Measurements from ENCODE around the gene TBC1D2B. TPM values are rescaled to one million over a fixed set of nuclear protein-coding genes. Genes with fewer than 3 reads are reported as not detected.
A peak's percentile ranks its signal among the peaks of the same experiment; 100 is the strongest.
"Not testable (repeated sequence)": the region's sequence is repeated elsewhere in the genome, so short reads cannot be mapped to it uniquely, and the experiment has no call there.

The TBC1D2B gene
- total and polyA plus RNA-seq, 11 donors, result 5.1 to 45.2 (median 10.1) TPM

- H3K4me3 ChIP-seq; DNase-seq; intact Hi-C loops (cut with DNase I); H3K9me3 ChIP-seq; H3K27me3 ChIP-seq; ATAC-seq: not testable (repeated sequence)
- WGBS, 4 donors, result 65 to 70% (median 68%) methylated on average over 4 of the region's 4 CpGs
- Histone ChIP-seq H3K36me3 (peaks cover 0 to 42% (median 22%) of the 10 kb centered on the region in 9 donors), H3K27ac (peak overlapping the region in 3 of 12 donors; percentile 71 to 79 (median 75)), H3K4me1 (peaks cover 6 to 59% (median 47%) of the 10 kb centered on the region in 12 donors)
Observed at GRCh38 chr15:77995537-77995918, 82.0 kb downstream of the TBC1D2B start.

DNA sequence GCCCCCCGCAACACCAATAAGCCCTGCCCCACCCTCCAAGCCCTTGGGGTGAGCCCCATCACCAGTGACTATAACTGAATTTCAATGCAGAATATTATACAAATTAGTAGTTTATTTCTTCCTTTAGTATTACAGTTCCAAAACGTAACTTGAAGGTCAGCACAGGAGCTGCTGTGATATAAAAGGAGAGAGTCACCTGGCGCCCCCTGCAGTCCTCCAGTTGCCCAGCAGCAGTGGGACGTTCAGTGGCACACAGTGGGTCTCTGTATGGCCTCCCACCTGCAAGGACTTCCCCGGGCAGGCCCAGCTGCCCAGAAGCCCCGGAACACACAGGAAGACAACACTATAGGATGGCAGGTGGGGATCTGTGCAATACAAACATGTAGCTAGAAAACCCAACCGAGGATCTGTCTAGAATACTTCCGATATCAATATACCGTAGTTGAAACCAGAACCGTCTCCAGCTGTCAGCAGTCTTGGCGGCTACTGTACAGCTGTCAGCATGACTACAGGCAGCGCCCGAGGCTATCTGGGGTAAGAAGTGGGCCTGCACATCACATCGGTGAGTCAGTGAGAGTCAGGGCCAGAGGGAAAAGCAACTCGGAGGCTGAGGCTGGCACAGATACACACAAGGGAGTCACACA, 82.5 kb downstream of the TBC1D2B start:
- H3K27me3 ChIP-seq, H3K9me3 ChIP-seq, H3K4me3 ChIP-seq: not testable (repeated sequence)
- Histone ChIP-seq H3K4me1 (peaks cover 6 to 64% (median 51%) of the 10 kb centered on the region in 12 donors), H3K36me3 (peaks cover 0 to 37% (median 17%) of the 10 kb centered on the region in 9 donors), H3K27ac (peak overlapping the region in 9 of 12 donors; percentile 57 to 86 (median 75))
- DNase-seq (peak in 2 of 5 donors; percentile 85 to 90), ATAC-seq (peak; percentile 26 to 67 (median 51))
- TF ChIP-seq, protein P1, sequence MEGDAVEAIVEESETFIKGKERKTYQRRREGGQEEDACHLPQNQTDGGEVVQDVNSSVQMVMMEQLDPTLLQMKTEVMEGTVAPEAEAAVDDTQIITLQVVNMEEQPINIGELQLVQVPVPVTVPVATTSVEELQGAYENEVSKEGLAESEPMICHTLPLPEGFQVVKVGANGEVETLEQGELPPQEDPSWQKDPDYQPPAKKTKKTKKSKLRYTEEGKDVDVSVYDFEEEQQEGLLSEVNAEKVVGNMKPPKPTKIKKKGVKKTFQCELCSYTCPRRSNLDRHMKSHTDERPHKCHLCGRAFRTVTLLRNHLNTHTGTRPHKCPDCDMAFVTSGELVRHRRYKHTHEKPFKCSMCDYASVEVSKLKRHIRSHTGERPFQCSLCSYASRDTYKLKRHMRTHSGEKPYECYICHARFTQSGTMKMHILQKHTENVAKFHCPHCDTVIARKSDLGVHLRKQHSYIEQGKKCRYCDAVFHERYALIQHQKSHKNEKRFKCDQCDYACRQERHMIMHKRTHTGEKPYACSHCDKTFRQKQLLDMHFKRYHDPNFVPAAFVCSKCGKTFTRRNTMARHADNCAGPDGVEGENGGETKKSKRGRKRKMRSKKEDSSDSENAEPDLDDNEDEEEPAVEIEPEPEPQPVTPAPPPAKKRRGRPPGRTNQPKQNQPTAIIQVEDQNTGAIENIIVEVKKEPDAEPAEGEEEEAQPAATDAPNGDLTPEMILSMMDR (IDR thresholded peaks at IDR 0.05), result peak in 8 of 12 donors; percentile 11 to 45 (median 29)
- 34 to 49% (median 41%) methylated on average over 9 to 15 of the region's 15 CpGs for WGBS, 4 donors
- intact Hi-C loops (cut with DNase I), result loop anchor here in 1 of 10 donors (5.0 kb wide), 1 partner anchor 82 kb away; the partner anchor contains the start of gene TBC1D2B

GRCh38 chr15:77993970-77994693, 83.4 kb downstream of the TBC1D2B start:
- H3K4me3 ChIP-seq, H3K9me3 ChIP-seq, H3K27me3 ChIP-seq: not testable (repeated sequence)
- H3K4me1 ChIP-seq, result peaks cover 6 to 68% (median 54%) of the 10 kb centered on the region in 12 donors
- peak; percentile 5 to 70 (median 64) for ATAC-seq
- peak overlapping the region; percentile 9 to 86 (median 74) for H3K27ac ChIP-seq
- TF ChIP-seq, protein P1 (IDR thresholded peaks at IDR 0.05), result peak in 2 of 12 donors; percentile 10 to 14
- H3K36me3 ChIP-seq, result peaks cover 0 to 28% (median 16%) of the 10 kb centered on the region in 9 donors
- 38 to 50% (median 39%) methylated on average over 8 to 18 of the region's 18 CpGs for WGBS, 4 donors
- intact Hi-C loops (cut with DNase I), result loop anchor here in 1 of 10 donors (5.0 kb wide), 1 partner anchor 83 kb away; the partner anchor contains the start of gene TBC1D2B
- peak; percentile 74 to 92 (median 89) for DNase-seq

- no peaks in the 10 kb centered on the region for H3K9me3 ChIP-seq
- H3K27me3 ChIP-seq, result no peaks in the 10 kb centered on the region
- TF ChIP-seq, protein P1 (IDR thresholded peaks at IDR 0.05), result no peak
- no peak for TF ChIP-seq POLR2A (IDR thresholded peaks at IDR 0.05)
- ATAC-seq, result no peak
- H3K36me3 ChIP-seq, result peaks cover 0 to 21% (median 13%) of the 10 kb centered on the region in 9 donors
- peaks cover 6 to 68% (median 54%) of the 10 kb centered on the region in 12 donors for H3K4me1 ChIP-seq
- H3K27ac ChIP-seq, result peak overlapping the region; percentile 9 to 86 (median 74)
- DNase-seq, result peak in 1 of 5 donors; percentile 21
- 92 to 95% (median 93%) methylated on average over 8 to 15 of the region's 15 CpGs for WGBS, 4 donors
- intact Hi-C loops (cut with DNase I), result loop anchor here in 1 of 10 donors (5.0 kb wide), 1 partner anchor 84 kb away; the partner anchor contains the start of gene TBC1D2B
- H3K4me3 ChIP-seq, result no peak overlapping the region
Observed at GRCh38 chr15:77993374-77993911, 84.1 kb downstream of the TBC1D2B start.

Data from heart left ventricle (tissue), 16 donors.